Psoas muscle (tissue), 8 donors: ENCODE data around the gene EDN2. TPM values are rescaled to one million over a fixed set of nuclear protein-coding genes. Genes with fewer than 3 reads are reported as not detected.

ENCODE experiments used
- ATAC-seq, 4 donors: fragments of 200-7000 bp; cut with Tn5 transposase; one replicate each; pipeline ENCODE4 v1.9.1; 2020; ENCODE audit warnings: moderate library complexity in 3 of 4, mild to moderate bottlenecking in 2 of 4
- DNase-seq, 2 donors: peaks; one replicate each; pipeline ENCODE4 v3.0.0-alpha.2; 2020
- H3K27ac ChIP-seq: fragments of 200-600 bp; one replicate; pipeline ENCODE4 v1.8.0; 2022
- H3K27me3 ChIP-seq, 3 donors: fragments of 200-600 bp in 1 of 3; one replicate each; pipeline versions ENCODE4 v1.6.1 to v1.8.0; 2013 to 2022; ENCODE audit warnings: low read length in 2 of 3, mild to moderate bottlenecking in 2 of 3, moderate library complexity in 1 of 3; ENCODE audit not compliant: insufficient read depth in 3 of 3
- H3K36me3 ChIP-seq, 2 donors: fragments of 200-600 bp in 1 of 2; one replicate each; pipeline versions ENCODE4 v1.6.1 to v1.8.0; 2013 to 2022; ENCODE audit warnings: low read depth in 1 of 2, mild to moderate bottlenecking in 1 of 2, moderate library complexity in 1 of 2; ENCODE audit not compliant: insufficient read depth in 1 of 2
- H3K4me1 ChIP-seq: fragments of 200-600 bp; one replicate; pipeline ENCODE4 v1.8.0; 2022
- H3K4me3 ChIP-seq: fragments of 200-600 bp; one replicate; pipeline ENCODE4 v1.8.0; 2022; ENCODE audit warnings: mild to moderate bottlenecking
- H3K9me3 ChIP-seq: fragments of 200-600 bp; one replicate; pipeline ENCODE4 v1.8.0; 2022
- WGBS, 3 donors: extraction: QIAGEN DNeasy Blood & Tissue Kit; methylation state at CpG; one replicate each; pipeline versions ENCODE4 v1.1.6 to v1.1.7; 2013; 5-methylcytosine and 5-hydroxymethylcytosine counted together
- intact Hi-C, 2 donors: fragments of 100-400 bp; cut with DNase I; formaldehyde crosslinking; loops; one replicate each; pipeline versions ENCODE4 v1.11.0 to v1.14.2; 2022
- polyA plus RNA-seq, 3 donors: library from polyadenylated mRNA; stranded (reverse); fragments of 200-250 nt; gene quantifications; one replicate each; pipeline ENCODE4 v1.2.3, GENCODE V29; 2013
- total RNA-seq, 4 donors: library from RNA; stranded (reverse); fragmentation: NEBNext Ultra II Directional in 2 of 4; extraction: Animal tissue kit (Norgen Biotek cat#: 25700) in 2 of 4; gene quantifications; one replicate each; pipeline versions ENCODE4 v1.2.1 to v1.2.4, GENCODE V29; 2021 to 2023
- TF ChIP-seq, protein P1 (sequence below): fragments of 200-600 bp; IDR thresholded peaks from one replicate; pipeline ENCODE4 v1.8.0; 2022; ENCODE audit warnings: antibody characterized with exemption
- donor health status: healthy with polysubstance abuse.
- donor health status: DM: no; HTN: no; CAD: no; lungs with moderate emphysema.
- donor health status: Bipolar disorder and iron deficiency.
- donor health status: healthy.
- donor health status: DM: yes; HTN: yes; CAD: no.
- donor health status: DM: no; HTN: no; CAD: no.
- donor health status: DM: no; HTN: no; CAD: no.
- donor health status: DM: yes; HTN: yes; CAD: no.

The EDN2 gene
- total and polyA plus RNA-seq, 7 donors: 0.03 to 0.10 TPM; not detected in 5

DNA sequence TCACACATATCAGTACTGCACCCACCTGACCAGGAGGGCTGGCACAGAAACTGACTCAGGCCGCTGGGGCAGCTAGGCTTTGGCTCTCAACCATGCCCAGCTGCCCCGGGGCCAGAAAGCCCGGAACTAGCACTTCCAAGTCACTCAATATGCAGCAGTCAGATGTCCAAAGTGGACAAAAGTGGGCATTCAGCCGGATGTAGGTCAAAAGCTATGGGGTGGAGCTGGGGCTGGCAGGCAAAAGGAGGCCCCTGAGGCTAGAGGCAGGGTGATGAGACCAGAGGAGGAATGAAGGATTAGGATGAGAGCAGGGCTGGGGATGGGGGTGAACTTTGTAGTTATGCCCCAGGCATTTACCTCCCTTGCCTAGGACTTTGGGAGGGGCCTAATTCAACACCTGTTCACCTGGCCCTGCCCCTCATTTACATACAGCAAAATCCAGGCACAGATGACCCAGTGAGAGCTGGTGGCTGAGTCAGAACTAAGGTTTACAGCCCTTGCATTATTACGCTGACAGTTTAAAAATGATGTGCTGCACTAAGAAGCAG lies 30.7 kb upstream of the EDN2 start:
- Histone ChIP-seq H3K27ac (no peak overlapping the region), H3K9me3 (no peaks in the 10 kb centered on the region), H3K4me3 (no peak overlapping the region), H3K4me1 (peaks cover 25% of the 10 kb centered on the region), H3K27me3 (no peaks in the 10 kb centered on the region), H3K36me3 (no peaks in the 10 kb centered on the region)
- 60 to 68% (median 62%) methylated on average over 5 of the region's 5 CpGs for WGBS, 3 donors
- ATAC-seq (no peak), DNase-seq (no peak)
- intact Hi-C loops: loop anchor here in 1 of 2 donors (5.0 kb wide), 1 partner anchor 62 kb away; no protein-coding TSS in a partner anchor
- TF ChIP-seq, protein P1, sequence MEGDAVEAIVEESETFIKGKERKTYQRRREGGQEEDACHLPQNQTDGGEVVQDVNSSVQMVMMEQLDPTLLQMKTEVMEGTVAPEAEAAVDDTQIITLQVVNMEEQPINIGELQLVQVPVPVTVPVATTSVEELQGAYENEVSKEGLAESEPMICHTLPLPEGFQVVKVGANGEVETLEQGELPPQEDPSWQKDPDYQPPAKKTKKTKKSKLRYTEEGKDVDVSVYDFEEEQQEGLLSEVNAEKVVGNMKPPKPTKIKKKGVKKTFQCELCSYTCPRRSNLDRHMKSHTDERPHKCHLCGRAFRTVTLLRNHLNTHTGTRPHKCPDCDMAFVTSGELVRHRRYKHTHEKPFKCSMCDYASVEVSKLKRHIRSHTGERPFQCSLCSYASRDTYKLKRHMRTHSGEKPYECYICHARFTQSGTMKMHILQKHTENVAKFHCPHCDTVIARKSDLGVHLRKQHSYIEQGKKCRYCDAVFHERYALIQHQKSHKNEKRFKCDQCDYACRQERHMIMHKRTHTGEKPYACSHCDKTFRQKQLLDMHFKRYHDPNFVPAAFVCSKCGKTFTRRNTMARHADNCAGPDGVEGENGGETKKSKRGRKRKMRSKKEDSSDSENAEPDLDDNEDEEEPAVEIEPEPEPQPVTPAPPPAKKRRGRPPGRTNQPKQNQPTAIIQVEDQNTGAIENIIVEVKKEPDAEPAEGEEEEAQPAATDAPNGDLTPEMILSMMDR: no peak

DNA sequence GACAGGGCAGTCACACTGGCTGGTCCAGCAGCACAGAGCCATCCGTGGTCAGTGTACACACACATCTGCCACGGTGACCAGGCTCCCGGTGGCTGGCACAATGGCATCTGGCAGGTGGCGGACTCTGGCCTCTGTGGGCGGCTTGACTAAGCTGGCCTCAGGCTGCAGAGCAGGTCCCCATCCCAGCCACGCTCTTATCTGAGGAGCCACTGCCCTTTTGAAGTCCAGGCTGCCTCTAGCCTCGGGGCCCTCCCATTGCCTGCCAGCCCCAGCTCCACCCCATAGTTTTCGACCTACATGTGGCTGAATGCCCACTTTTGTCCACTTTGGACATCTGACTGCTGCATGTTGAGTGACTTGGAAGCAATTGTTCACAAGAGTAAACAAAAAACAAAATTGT lies 29.9 kb upstream of the EDN2 start:
- H3K36me3 ChIP-seq: no peaks in the 10 kb centered on the region
- no peaks in the 10 kb centered on the region for H3K9me3 ChIP-seq
- TF ChIP-seq, protein P1: no peak
- ATAC-seq (no peak), DNase-seq (peak in 1 of 2 donors; percentile 28)
- 82 to 90% (median 85%) methylated on average over 8 of the region's 8 CpGs for WGBS, 3 donors
- H3K27me3 ChIP-seq: no peaks in the 10 kb centered on the region
- no peak overlapping the region for H3K27ac ChIP-seq
- intact Hi-C loops: no loop called here
- no peak overlapping the region for H3K4me3 ChIP-seq
- H3K4me1 ChIP-seq: peaks cover 25% of the 10 kb centered on the region

DNA sequence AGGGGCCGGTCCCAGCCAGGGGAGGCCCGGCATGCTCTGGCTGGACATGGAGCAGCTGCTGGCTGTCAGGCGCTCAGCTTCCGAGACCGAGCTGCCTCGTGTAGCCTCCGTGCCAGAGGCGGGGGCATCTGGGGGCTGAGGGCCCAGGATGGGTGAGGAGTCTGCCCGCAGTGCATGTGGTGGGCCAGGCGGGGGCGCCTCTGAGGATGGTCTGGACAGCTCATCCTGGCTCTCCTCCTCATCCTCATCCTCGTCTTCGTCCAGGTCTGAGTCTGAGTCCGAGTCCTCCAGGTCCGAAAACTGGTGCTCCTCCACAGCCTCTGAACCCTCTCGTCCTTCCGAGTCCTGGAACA lies 28.9 kb upstream of the EDN2 start:
- TF ChIP-seq, protein P1: peak; percentile 27
- Histone ChIP-seq H3K9me3 (no peaks in the 10 kb centered on the region), H3K27me3 (no peaks in the 10 kb centered on the region), H3K27ac (no peak overlapping the region), H3K4me1 (peaks cover 25% of the 10 kb centered on the region), H3K4me3 (no peak overlapping the region), H3K36me3 (no peaks in the 10 kb centered on the region)
- DNase-seq (peak in 1 of 2 donors; percentile 40), ATAC-seq (no peak)
- WGBS, 3 donors: 80 to 84% (median 81%) methylated on average over 17 of the region's 17 CpGs
- intact Hi-C loops: no loop called here

DNA sequence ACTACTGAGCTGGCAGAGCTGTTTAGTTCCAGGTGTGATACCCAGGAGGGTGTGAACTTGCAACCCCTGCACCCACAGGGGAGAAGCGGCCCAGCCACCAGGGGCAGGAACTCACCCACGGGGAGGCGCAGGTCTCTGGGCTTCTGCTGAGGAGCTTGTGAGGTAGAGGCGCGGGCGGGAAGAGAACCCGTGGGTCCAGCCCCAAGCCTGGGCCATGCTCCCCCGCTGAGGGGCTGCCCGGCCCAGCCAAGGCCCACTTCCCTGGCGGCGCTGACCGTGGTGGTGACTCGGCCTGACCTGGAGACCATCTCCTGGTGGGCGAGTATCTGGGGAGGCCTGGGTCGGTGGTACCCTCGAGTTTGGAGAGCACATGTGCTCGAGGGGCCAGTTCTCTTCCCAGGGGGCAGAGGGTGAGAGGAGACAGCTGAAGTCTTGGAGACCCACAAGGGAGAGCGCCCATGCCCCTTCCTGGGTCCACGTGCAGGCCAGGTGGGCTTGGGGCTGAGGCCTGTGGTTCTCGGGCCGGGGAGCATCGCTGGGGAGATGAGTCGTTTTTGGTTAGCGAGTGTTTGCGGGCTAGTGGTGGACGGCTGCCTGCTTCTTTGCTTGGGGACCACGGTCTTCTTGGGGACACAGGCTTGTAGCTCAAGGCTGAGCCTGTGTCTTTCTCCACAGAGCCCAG lies 28.4 kb upstream of the EDN2 start:
- Histone ChIP-seq H3K36me3 (no peaks in the 10 kb centered on the region), H3K4me1 (peaks cover 25% of the 10 kb centered on the region), H3K9me3 (no peaks in the 10 kb centered on the region), H3K27me3 (no peaks in the 10 kb centered on the region), H3K4me3 (no peak overlapping the region), H3K27ac (no peak overlapping the region)
- ATAC-seq: no peak
- TF ChIP-seq, protein P1: no peak
- intact Hi-C loops: no loop called here
- 91 to 97% (median 92%) methylated on average over 24 to 27 of the region's 27 CpGs for whole genome bisulfite sequencing, 3 donors
- DNase-seq: peak in 1 of 2 donors; percentile 34

DNA sequence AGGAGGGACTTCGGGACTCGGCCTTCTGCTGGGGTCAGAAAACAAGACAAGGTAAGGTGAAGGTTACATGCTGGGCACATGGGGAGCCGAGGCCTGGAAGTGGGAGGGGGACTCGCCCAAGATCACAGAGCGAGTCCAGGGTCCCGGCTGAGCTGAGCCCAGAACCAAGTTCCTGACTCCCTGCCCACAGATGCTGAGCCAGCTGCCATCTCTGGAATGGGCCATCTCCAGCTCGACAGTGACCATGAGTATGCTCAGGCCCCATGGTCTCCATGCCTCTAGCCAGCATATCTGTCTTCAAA lies 26.7 kb upstream of the EDN2 start:
- DNase-seq (no peak), ATAC-seq (no peak)
- H3K4me1 ChIP-seq: peaks cover 11% of the 10 kb centered on the region
- 96 to 99% (median 98%) methylated on average over 7 of the region's 7 CpGs for WGBS, 3 donors
- H3K9me3 ChIP-seq: no peaks in the 10 kb centered on the region
- H3K4me3 ChIP-seq: no peak overlapping the region
- H3K27ac ChIP-seq: no peak overlapping the region
- no peaks in the 10 kb centered on the region for H3K27me3 ChIP-seq
- intact Hi-C loops: no loop called here
- no peaks in the 10 kb centered on the region for H3K36me3 ChIP-seq
- TF ChIP-seq, protein P1: no peak
